GM21367 (cell line): ENCODE results near the gene HYCC1.
"Not testable (repeated sequence)": the region's sequence is repeated elsewhere in the genome, so short reads cannot be mapped to it uniquely, and the experiment has no call there.

Source experiments
- ATAC-seq: cut with Tn5 transposase; IDR thresholded peaks from one replicate; pipeline ENCODE4 v1.9.1; 2021; ENCODE audit not compliant: unreplicated experiment

HYCC1 gene

DNA sequence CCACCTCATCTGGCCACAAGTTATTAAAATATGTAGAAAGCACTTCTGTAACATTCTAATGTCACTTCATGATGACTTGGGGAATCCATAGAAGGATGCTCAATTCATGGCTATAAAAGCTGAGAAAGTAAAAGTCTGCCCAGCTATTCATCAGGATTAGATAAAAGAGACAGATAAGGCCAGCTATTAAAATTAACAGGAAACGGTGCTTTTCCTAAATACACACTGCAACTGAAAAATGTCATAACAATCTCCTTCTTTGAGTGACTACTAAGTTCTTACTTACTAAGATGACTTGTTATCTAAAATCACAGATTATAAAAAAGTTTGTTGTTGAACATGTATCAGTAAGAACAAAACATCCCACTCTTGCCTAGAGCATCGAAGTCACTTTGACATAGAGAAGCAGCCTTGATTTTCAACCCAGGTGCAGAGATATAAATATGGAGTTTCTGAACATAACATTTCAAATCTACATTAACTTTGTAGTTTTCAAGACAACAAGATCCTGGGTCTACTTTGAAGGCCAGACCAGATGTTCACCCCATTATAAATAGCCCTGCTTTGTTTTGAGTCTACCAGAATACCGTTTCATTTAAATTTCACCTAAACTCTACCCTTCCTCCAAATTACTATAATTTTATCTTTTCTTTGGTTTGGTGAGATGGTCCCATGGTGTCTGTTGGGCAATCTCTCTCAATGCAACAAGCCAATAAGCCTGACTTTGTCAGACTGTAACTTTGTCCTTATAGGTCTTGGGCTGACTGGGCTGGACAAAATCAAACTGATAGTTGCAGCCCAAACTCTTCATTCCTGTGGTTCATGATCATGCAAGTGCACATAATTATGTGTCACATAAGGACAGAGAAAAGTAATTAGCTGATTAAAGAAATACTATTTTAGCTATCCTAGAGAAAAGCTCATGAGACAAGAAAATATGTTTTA lies 24.0 kb downstream of the HYCC1 start:
- ATAC-seq, result no peak

DNA sequence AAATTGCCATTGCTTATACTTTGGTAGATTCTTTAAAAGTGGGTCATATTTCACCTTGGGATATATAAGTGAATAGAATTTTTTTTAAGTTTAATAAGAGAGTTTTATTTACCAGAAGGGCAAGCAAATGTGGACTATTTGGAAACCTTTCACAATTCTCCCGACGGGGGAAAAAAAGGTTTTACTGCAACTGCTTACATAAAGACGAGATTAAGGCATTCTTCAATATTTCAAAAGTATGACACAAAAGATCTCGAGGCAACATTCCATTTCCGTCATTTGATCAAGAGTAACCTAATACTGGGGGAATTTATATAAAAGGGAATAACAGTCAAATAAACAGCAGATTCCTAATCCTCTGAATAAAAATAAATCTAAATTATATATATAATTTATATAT lies 28.5 kb downstream of the HYCC1 start:
- no peak for ATAC-seq

DNA sequence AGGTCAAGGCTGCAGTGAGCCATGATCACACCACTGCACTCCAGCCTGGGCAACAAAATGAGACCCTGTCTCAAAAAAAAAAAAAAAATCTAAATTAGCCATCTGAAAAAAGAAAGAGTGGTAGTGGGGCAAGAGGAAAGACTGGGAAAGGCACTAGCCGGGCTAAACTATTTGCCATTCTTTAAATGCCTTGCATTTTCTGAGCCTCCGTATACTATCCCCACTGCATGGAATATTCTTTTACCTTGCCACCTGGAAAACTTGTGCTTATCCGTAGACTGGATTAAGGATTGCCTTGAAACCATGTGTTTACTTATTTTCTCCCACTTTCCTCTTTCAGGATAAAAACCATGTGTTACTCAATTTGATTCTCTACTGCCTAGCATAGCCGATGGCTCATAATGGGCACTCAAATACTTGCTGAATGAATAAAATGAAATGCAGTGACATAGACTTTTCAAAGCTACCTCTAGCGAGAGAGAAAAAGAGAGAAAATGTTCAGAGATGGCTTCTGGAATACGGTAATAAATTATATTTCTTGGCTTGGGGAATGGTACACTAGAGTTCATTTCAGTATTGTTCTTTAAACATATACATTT lies 30.6 kb downstream of the HYCC1 start:
- ATAC-seq, result no peak

DNA sequence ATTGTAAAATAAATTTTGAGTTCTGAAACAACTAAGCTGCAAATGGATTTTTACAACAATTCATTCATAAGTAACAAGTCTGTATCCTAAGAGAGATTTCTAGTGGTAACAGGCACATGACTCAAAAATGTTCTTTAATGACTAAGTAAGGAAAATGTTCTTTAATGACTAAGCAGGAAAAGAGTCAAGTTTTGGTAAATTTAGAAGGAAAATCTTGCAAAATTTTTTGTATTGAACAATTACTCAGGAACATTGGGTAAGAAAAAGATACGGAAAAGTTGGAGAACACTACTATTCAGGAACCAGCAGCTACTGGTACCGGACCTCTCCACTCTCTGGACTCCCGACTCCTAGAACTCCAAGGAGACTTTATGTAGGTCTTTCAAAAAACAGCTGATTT lies 33.5 kb downstream of the HYCC1 start:
- no peak for ATAC-seq

DNA sequence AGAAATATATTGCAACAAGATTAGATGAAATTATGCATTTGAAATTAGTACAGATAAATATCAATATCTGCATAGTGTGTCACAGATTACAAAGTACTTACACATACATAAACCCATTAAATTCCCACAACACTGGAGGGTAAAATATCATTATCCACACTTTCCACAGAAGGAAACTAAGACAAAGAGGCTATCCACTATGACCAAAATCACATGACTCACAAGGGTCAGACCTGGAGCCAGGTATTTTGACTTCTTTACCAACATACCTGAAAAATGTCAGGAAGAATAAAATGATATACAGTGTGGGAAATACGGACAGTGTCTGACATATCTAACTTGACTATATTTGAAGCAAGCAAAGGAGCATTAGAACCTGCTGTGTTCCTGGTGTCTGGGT lies 34.1 kb downstream of the HYCC1 start:
- ATAC-seq, result no peak

DNA sequence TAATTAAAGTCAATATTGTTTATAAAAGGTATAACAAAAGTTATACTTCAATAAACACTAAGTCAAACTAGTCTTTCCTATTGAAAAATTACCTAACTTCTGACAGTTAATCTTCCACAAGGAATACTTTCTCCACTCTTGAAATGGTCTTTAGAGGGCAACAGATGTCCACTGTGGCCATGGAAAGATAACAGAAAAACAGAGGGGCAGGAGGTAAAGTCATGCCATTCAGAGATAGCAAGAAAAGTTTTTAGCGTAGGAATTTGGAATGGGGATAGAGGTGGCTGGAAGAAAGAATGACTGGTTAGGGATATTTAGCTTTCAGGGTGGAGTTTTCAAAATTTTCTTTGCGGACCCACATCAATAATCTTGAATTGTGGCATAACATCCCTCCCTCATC lies 34.7 kb downstream of the HYCC1 start:
- no peak for ATAC-seq

DNA sequence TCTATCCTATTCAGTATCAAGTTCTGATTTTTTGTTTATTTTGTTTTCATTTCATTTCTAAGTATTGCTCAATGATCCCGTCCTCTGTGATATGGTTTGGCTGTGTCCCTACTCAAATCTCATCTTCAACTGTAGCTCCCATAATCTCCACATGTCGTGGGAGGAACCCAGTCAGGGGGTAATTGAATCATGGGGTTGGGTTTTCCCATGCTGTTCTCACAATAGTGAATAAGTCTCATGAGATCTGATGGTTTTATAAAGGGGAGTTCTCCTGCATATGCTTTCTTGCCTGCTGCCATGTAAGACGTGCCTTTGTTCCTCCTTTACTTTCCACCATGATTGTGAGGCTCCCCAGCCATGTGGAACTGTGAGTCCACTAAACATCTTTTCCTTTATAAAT lies 39.3 kb downstream of the HYCC1 start:
- not testable (repeated sequence) for ATAC-seq

DNA sequence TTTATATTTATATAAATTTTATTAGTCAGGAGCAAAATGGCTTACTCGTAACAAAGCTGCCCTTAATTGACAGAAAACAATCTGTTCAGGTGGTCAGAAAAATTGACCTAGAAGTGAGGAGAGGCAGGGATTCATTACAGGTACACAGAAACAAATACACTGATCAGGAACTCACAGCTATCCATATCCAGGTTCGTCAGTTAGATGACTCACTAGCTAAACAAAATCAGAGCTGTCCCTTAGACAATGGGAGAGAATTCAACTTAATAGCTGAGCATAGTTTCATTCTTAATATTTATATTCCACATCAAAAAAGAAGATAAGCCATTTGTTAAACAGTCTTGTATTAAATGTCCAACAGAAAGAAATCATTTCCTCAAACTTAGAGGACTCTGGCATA lies 41.7 kb downstream of the HYCC1 start:
- no peak for ATAC-seq

DNA sequence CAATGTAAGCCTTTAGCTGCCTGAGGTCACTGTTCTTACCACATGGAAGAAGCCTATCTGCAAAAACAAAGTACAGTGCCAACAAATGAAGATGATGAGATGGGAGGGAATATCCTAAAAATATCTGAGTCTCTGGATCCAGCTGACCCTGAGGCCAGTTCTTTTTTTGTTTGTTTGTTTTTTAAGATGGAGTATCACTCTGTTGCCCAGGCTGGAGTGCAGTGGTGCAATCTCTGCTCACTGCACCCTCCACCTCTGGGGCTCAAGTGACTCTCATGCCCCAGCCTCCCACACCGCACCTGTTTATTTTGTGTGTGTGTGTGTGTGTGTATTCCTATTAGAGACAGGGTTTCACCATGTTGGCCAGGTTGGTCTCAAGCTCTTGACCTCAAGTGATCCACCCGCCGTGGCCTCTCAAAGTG lies 44.9 kb downstream of the HYCC1 start:
- no peak for ATAC-seq
